HEK293 (cell line): Measurements from ENCODE around the gene CMBL.

ENCODE experiments used
- CTCF ChIP-seq: fragments of 450-650 bp; formaldehyde crosslinking; IDR thresholded peaks from 2 replicates; pipeline ENCODE4 v1.5.1; 2016; ENCODE audit warnings: missing biosample characterization, missing genetic modification characterization
- KLF1 ChIP-seq: fragments of 450-650 bp; formaldehyde crosslinking; IDR thresholded peaks from 2 replicates; pipeline ENCODE4 v1.5.1; 2016; ENCODE audit warnings: missing biosample characterization, missing genetic modification characterization
- KLF10 ChIP-seq: fragments of 450-650 bp; IDR thresholded peaks from 2 replicates; pipeline ENCODE4 v1.5.1; 2018; ENCODE audit warnings: missing biosample characterization, mild to moderate bottlenecking, missing genetic modification characterization
- KLF8 ChIP-seq: fragments of 450-650 bp; formaldehyde crosslinking; IDR thresholded peaks from 2 replicates; pipeline ENCODE4 v1.5.1; 2016; ENCODE audit warnings: missing biosample characterization, missing genetic modification characterization
- PATZ1 ChIP-seq: fragments of 450-650 bp; formaldehyde crosslinking; IDR thresholded peaks from 2 replicates; pipeline ENCODE4 v1.5.1; 2016; ENCODE audit warnings: missing biosample characterization, missing genetic modification characterization
- PRDM6 ChIP-seq: fragments of 450-650 bp; formaldehyde crosslinking; IDR thresholded peaks from 2 replicates; pipeline ENCODE4 v1.5.1; 2017; ENCODE audit warnings: missing biosample characterization, missing genetic modification characterization
- ZBTB1 ChIP-seq: fragments of 450-650 bp; formaldehyde crosslinking; IDR thresholded peaks from 2 replicates; pipeline ENCODE4 v1.5.1; 2016; ENCODE audit warnings: missing biosample characterization, missing genetic modification characterization
- ZBTB11 ChIP-seq: fragments of 450-650 bp; formaldehyde crosslinking; conservative IDR thresholded peaks from 2 replicates; pipeline ENCODE4 v1.5.1; 2016; ENCODE audit warnings: low read depth, missing biosample characterization, missing genetic modification characterization
- ZBTB20 ChIP-seq: fragments of 450-650 bp; formaldehyde crosslinking; IDR thresholded peaks from 2 replicates; pipeline ENCODE4 v1.5.1; 2016; ENCODE audit warnings: missing biosample characterization, missing genetic modification characterization
- ZFP41 ChIP-seq: fragments of 450-650 bp; formaldehyde crosslinking; IDR thresholded peaks from 2 replicates; pipeline ENCODE4 v1.5.1; 2016; ENCODE audit warnings: missing biosample characterization, missing genetic modification characterization, borderline replicate concordance
- ZNF133 ChIP-seq: fragments of 450-650 bp; formaldehyde crosslinking; IDR thresholded peaks from 2 replicates; pipeline ENCODE4 v1.5.1; 2016; ENCODE audit warnings: missing biosample characterization, missing genetic modification characterization
- ZNF19 ChIP-seq: fragments of 450-650 bp; formaldehyde crosslinking; IDR thresholded peaks from 2 replicates; pipeline ENCODE4; 2016; ENCODE audit warnings: missing biosample characterization, missing genetic modification characterization, low read depth
- ZNF2 ChIP-seq: fragments of 450-650 bp; formaldehyde crosslinking; IDR thresholded peaks from 2 replicates; pipeline ENCODE4 v1.5.1; 2016; ENCODE audit warnings: missing biosample characterization, missing genetic modification characterization
- ZNF214 ChIP-seq: fragments of 450-650 bp; formaldehyde crosslinking; IDR thresholded peaks from 2 replicates; pipeline ENCODE4 v1.5.1; 2017; ENCODE audit warnings: missing biosample characterization, mild to moderate bottlenecking, missing genetic modification characterization, borderline replicate concordance
- ZNF324 ChIP-seq: fragments of 450-650 bp; formaldehyde crosslinking; IDR thresholded peaks from 2 replicates; pipeline ENCODE4 v1.5.1; 2016; ENCODE audit warnings: missing biosample characterization, missing genetic modification characterization
- ZNF362 ChIP-seq: fragments of 450-650 bp; formaldehyde crosslinking; IDR thresholded peaks from 2 replicates; pipeline ENCODE4 v1.5.1; 2016; ENCODE audit warnings: missing biosample characterization, missing genetic modification characterization
- ZNF433 ChIP-seq: fragments of 450-650 bp; formaldehyde crosslinking; IDR thresholded peaks from 2 replicates; pipeline ENCODE4 v1.5.1; 2016; ENCODE audit warnings: missing biosample characterization, missing genetic modification characterization, low read depth
- ZNF488 ChIP-seq: fragments of 450-650 bp; formaldehyde crosslinking; IDR thresholded peaks from 2 replicates; pipeline ENCODE4 v1.5.1; 2016; ENCODE audit warnings: missing biosample characterization, missing genetic modification characterization
- ZNF514 ChIP-seq: fragments of 450-650 bp; formaldehyde crosslinking; IDR thresholded peaks from 2 replicates; pipeline ENCODE4 v1.5.1; 2016; ENCODE audit warnings: missing biosample characterization, missing genetic modification characterization
- ZNF580 ChIP-seq: fragments of 450-650 bp; formaldehyde crosslinking; IDR thresholded peaks from 2 replicates; pipeline ENCODE4 v1.5.1; 2016; ENCODE audit warnings: missing biosample characterization, missing genetic modification characterization
- ZNF596 ChIP-seq: fragments of 450-650 bp; IDR thresholded peaks from 2 replicates; pipeline ENCODE4 v1.5.0; 2018; ENCODE audit warnings: missing biosample characterization, mild to moderate bottlenecking, missing genetic modification characterization, moderate library complexity
- ZNF707 ChIP-seq: fragments of 450-650 bp; formaldehyde crosslinking; IDR thresholded peaks from 2 replicates; pipeline ENCODE4 v1.5.1; 2016; ENCODE audit warnings: missing biosample characterization, missing genetic modification characterization
- ZNF747 ChIP-seq: fragments of 450-650 bp; formaldehyde crosslinking; IDR thresholded peaks from 2 replicates; pipeline ENCODE4 v1.5.1; 2016; ENCODE audit warnings: missing biosample characterization, missing genetic modification characterization
- ZNF843 ChIP-seq: fragments of 450-650 bp; formaldehyde crosslinking; IDR thresholded peaks from 2 replicates; pipeline ENCODE4 v1.5.1; 2016; ENCODE audit warnings: missing biosample characterization, missing genetic modification characterization
- ZSCAN4 ChIP-seq: fragments of 450-650 bp; formaldehyde crosslinking; IDR thresholded peaks from 2 replicates; pipeline ENCODE4 v1.5.1; 2017; ENCODE audit warnings: missing biosample characterization, missing genetic modification characterization
- ZXDB ChIP-seq: fragments of 450-650 bp; formaldehyde crosslinking; IDR thresholded peaks from 2 replicates; pipeline ENCODE4 v1.5.1; 2016; ENCODE audit warnings: missing biosample characterization, missing genetic modification characterization

Gene CMBL

GRCh38 chr5:10353241-10354047, 45.7 kb upstream of the CMBL start, which contains the start of gene MARCHF6 (continued):
- TF ChIP-seq ZBTB20 (tag by site-specific recombination) (peak; percentile 100), CTCF (tag by site-specific recombination) (no peak; the same call in 1 of the 2 replicates), ZNF362 (no peak), ZNF596 (peak; percentile 94), ZNF514 (no peak), KLF1 (peak; percentile 97), ZSCAN4 (tag by site-specific recombination) (no peak; the same call in 1 of the 2 replicates), ZNF133 (no peak), ZNF324 (peak; percentile 70; the same call in 1 of the 2 replicates), ZNF843 (tag by site-specific recombination) (peak; percentile 66; the same call in 1 of the 2 replicates), ZNF19 (tag by site-specific recombination) (no peak), ZNF747 (tag by site-specific recombination) (no peak), ZFP41 (tag by site-specific recombination) (no peak), ZNF580 (tag by site-specific recombination) (peak; percentile 67), ZNF488 (tag by site-specific recombination) (no peak), KLF8 (peak; percentile 100), PRDM6 (tag by site-specific recombination) (no peak), KLF10 (tag by site-specific recombination) (peak; percentile 63; the same call in 1 of the 2 replicates), ZNF707 (tag by site-specific recombination) (no peak), PATZ1 (peak; percentile 96), ZBTB1 (peak; percentile 83; the same call in 1 of the 2 replicates), ZXDB (tag by site-specific recombination) (peak; percentile 83), ZNF433 (tag by site-specific recombination) (no peak), ZBTB11 (peak; percentile 89), ZNF214 (tag by site-specific recombination) (no peak), ZNF2 (tag by site-specific recombination) (peak; percentile 86)
